Trophoblast cell (in vitro differentiated cells and primary cell): ENCODE data around the gene SPATA33.

ENCODE experiments used
- DNase-seq, 2 donors: peaks; one replicate each; pipeline ENCODE4 v3.0.0-alpha.2; 2016
- H2AFZ ChIP-seq: 2 replicates; pipeline ENCODE4 v1.6.1; 2013; ENCODE audit warnings: low read length, moderate library complexity, mild to moderate bottlenecking; ENCODE audit not compliant: insufficient read depth, poor library complexity
- H2AK5ac ChIP-seq: 2 replicates; pipeline ENCODE4 v1.6.1; 2013; ENCODE audit warnings: mild to moderate bottlenecking, low read length
- H2BK120ac ChIP-seq: 2 replicates; pipeline ENCODE4 v1.6.1; 2013; ENCODE audit warnings: low read length, mild to moderate bottlenecking, moderate library complexity; ENCODE audit not compliant: insufficient read depth, poor library complexity
- H2BK12ac ChIP-seq: 2 replicates; pipeline ENCODE4 v1.6.1; 2013; ENCODE audit warnings: mild to moderate bottlenecking, low read length, moderate library complexity
- H2BK5ac ChIP-seq: 2 replicates; pipeline ENCODE4 v1.6.1; 2013; ENCODE audit warnings: low read length, low read depth, moderate library complexity, mild to moderate bottlenecking; ENCODE audit not compliant: poor library complexity
- H3K14ac ChIP-seq: 2 replicates; pipeline ENCODE4 v1.6.1; 2013; ENCODE audit warnings: mild to moderate bottlenecking, low read length
- H3K18ac ChIP-seq: 2 replicates; pipeline ENCODE4 v1.6.1; 2013; ENCODE audit warnings: mild to moderate bottlenecking, low read length
- H3K23ac ChIP-seq: 2 replicates; pipeline ENCODE4 v1.6.1; 2013; ENCODE audit warnings: low read length
- H3K27ac ChIP-seq: 2 replicates; pipeline ENCODE4 v1.5.1; 2013; ENCODE audit warnings: low read depth, mild to moderate bottlenecking, inconsistent platforms, low read length, moderate library complexity
- H3K27me3 ChIP-seq: 2 replicates; pipeline ENCODE4 v1.6.1; 2013; ENCODE audit warnings: inconsistent platforms, mild to moderate bottlenecking, low read length, moderate library complexity; ENCODE audit not compliant: insufficient read depth
- H3K36me3 ChIP-seq, 2 experiments: 1 replicate in 1 of 2; 2 replicates in 1 of 2; pipeline ENCODE4 v1.6.1; 2013; ENCODE audit warnings: low read length in 2 of 2, mild to moderate bottlenecking in 2 of 2, moderate library complexity in 1 of 2; ENCODE audit not compliant: insufficient read depth in 2 of 2, control insufficient read depth in 1 of 2
- H3K4ac ChIP-seq: 2 replicates; pipeline ENCODE4 v1.6.1; 2013; ENCODE audit warnings: low read depth, mild to moderate bottlenecking, low read length, moderate library complexity
- H3K4me1 ChIP-seq, 2 experiments: 1 replicate in 1 of 2; 2 replicates in 1 of 2; pipeline ENCODE4 v1.6.1; 2013; ENCODE audit warnings: low read length in 2 of 2, mild to moderate bottlenecking in 2 of 2, moderate library complexity in 1 of 2; ENCODE audit not compliant: insufficient read depth in 2 of 2, control insufficient read depth in 1 of 2
- H3K4me2 ChIP-seq: 2 replicates; pipeline ENCODE4 v1.6.1; 2013; ENCODE audit warnings: inconsistent platforms, mild to moderate bottlenecking, low read length, moderate library complexity
- H3K4me3 ChIP-seq: 2 replicates; pipeline ENCODE4 v1.5.1; 2013; ENCODE audit warnings: mild to moderate bottlenecking, low read depth, low read length, inconsistent platforms
- H3K79me1 ChIP-seq: one replicate; pipeline ENCODE4 v1.6.1; 2013; ENCODE audit warnings: low read length
- H3K79me2 ChIP-seq: 2 replicates; pipeline ENCODE4 v1.6.1; 2013; ENCODE audit warnings: low read length, mild to moderate bottlenecking; ENCODE audit not compliant: control insufficient read depth, insufficient read depth, poor library complexity
- H3K9ac ChIP-seq: 2 replicates; pipeline ENCODE4 v1.6.1; 2013; ENCODE audit warnings: mild to moderate bottlenecking, low read length
- H3K9me3 ChIP-seq: 2 replicates; pipeline ENCODE4 v1.6.1; 2013; ENCODE audit warnings: low read depth, mild to moderate bottlenecking, control low read depth, inconsistent platforms, low read length; ENCODE audit not compliant: insufficient read depth
- H4K12ac ChIP-seq: 2 replicates; pipeline ENCODE4 v1.6.1; 2013; ENCODE audit warnings: low read depth, mild to moderate bottlenecking, low read length, moderate library complexity
- H4K8ac ChIP-seq: 2 replicates; pipeline ENCODE4 v1.6.1; 2013; ENCODE audit warnings: low read depth, mild to moderate bottlenecking, low read length, moderate library complexity
- H4K91ac ChIP-seq: one replicate; pipeline ENCODE4 v1.6.1; 2013; ENCODE audit warnings: low read depth, mild to moderate bottlenecking, low read length, moderate library complexity
- WGBS: extraction: QIAGEN DNeasy Blood & Tissue Kit; methylation state at CpG from one replicate; pipeline ENCODE4 v1.1.7; 2013; ENCODE audit warnings: missing lambda C conversion rate; ENCODE audit not compliant: insufficient read length, insufficient coverage; ENCODE audit errors: extremely low coverage; 5-methylcytosine and 5-hydroxymethylcytosine counted together

The SPATA33 gene

GRCh38 chr16:89707695-89708094 is 50.1 kb downstream of the SPATA33 start:
- DNase-seq, result no peak
- H4K91ac ChIP-seq, result no peak overlapping the region

GRCh38 chr16:89708481-89708931 is 50.9 kb downstream of the SPATA33 start:
- no CpG with 5 or more reads among the region's 19 CpGs for WGBS
- H2BK120ac ChIP-seq, result no peak overlapping the region

More at GRCh38 chr16:89707695-89708094, 50.1 kb downstream of the SPATA33 start:
- Histone ChIP-seq H3K14ac (no peak overlapping the region), H2BK12ac (no peak overlapping the region), H2AK5ac (no peak overlapping the region), H4K8ac (no peak overlapping the region), H3K9ac (no peak overlapping the region), H3K36me3 (no peaks in the 10 kb centered on the region), H3K4me1 (peaks cover 3 to 9% of the 10 kb centered on the region in 2 experiments), H3K79me1 (peaks cover 6% of the 10 kb centered on the region), H4K12ac (no peak overlapping the region), H3K4me3 (no peak overlapping the region), H3K79me2 (peaks cover 2% of the 10 kb centered on the region), H2BK5ac (no peak overlapping the region), H3K23ac (no peak overlapping the region), H3K4me2 (no peak overlapping the region), H2AFZ (no peak overlapping the region), H3K4ac (no peak overlapping the region), H3K9me3 (no peaks in the 10 kb centered on the region), H2BK120ac (no peak overlapping the region), H3K18ac (no peak overlapping the region), H3K27me3 (no peaks in the 10 kb centered on the region), H3K27ac (no peak overlapping the region)
- WGBS, result no CpG with 5 or more reads among the region's 9 CpGs

GRCh38 chr16:89709166-89709565 is 51.5 kb downstream of the SPATA33 start:
- Histone ChIP-seq H2BK5ac (no peak overlapping the region), H2AFZ (no peak overlapping the region), H3K23ac (no peak overlapping the region), H3K27ac (no peak overlapping the region), H3K18ac (no peak overlapping the region), H3K14ac (no peak overlapping the region), H3K4me3 (no peak overlapping the region), H3K79me2 (peaks cover 2% of the 10 kb centered on the region), H2BK120ac (no peak overlapping the region), H3K4me1 (peaks cover 4 to 9% of the 10 kb centered on the region in 2 experiments), H4K12ac (no peak overlapping the region), H2AK5ac (no peak overlapping the region), H3K4ac (no peak overlapping the region), H4K91ac (no peak overlapping the region), H3K9me3 (no peaks in the 10 kb centered on the region), H3K36me3 (no peaks in the 10 kb centered on the region), H3K79me1 (peaks cover 6% of the 10 kb centered on the region), H3K27me3 (no peaks in the 10 kb centered on the region), H2BK12ac (no peak overlapping the region), H3K9ac (no peak overlapping the region), H4K8ac (no peak overlapping the region), H3K4me2 (no peak overlapping the region)
- no CpG with 5 or more reads among the region's 10 CpGs for WGBS
- DNase-seq, result no peak

More at GRCh38 chr16:89708481-89708931, 50.9 kb downstream of the SPATA33 start:
- Histone ChIP-seq H3K14ac (no peak overlapping the region), H3K9me3 (no peaks in the 10 kb centered on the region), H3K79me1 (peaks cover 6% of the 10 kb centered on the region), H3K9ac (no peak overlapping the region), H3K18ac (no peak overlapping the region), H3K4me2 (no peak overlapping the region), H2AFZ (no peak overlapping the region), H3K4me3 (no peak overlapping the region), H3K79me2 (peaks cover 2% of the 10 kb centered on the region), H2BK12ac (no peak overlapping the region), H3K4me1 (peaks cover 4 to 9% of the 10 kb centered on the region in 2 experiments), H2BK5ac (no peak overlapping the region), H4K91ac (no peak overlapping the region), H4K8ac (no peak overlapping the region), H3K27ac (no peak overlapping the region), H3K27me3 (no peaks in the 10 kb centered on the region), H4K12ac (no peak overlapping the region), H3K23ac (no peak overlapping the region), H3K36me3 (no peaks in the 10 kb centered on the region), H3K4ac (no peak overlapping the region), H2AK5ac (no peak overlapping the region)
- DNase-seq, result no peak

- no peak overlapping the region for H3K14ac ChIP-seq
- H3K9ac ChIP-seq, result no peak overlapping the region
- no CpG with 5 or more reads among the region's 19 CpGs for WGBS
- no peak overlapping the region for H3K23ac ChIP-seq
- no peak overlapping the region for H2BK12ac ChIP-seq
- no peaks in the 10 kb centered on the region for H3K27me3 ChIP-seq
- H2BK5ac ChIP-seq, result no peak overlapping the region
- no peak for DNase-seq
- H3K36me3 ChIP-seq, result no peaks in the 10 kb centered on the region
- H3K9me3 ChIP-seq, result no peaks in the 10 kb centered on the region
- no peak overlapping the region for H4K8ac ChIP-seq
- no peak overlapping the region for H3K27ac ChIP-seq
- peaks cover 2% of the 10 kb centered on the region for H3K79me2 ChIP-seq
- no peak overlapping the region for H3K18ac ChIP-seq
- no peak overlapping the region for H2AK5ac ChIP-seq
- peaks cover 4 to 9% of the 10 kb centered on the region in 2 experiments for H3K4me1 ChIP-seq
- no peak overlapping the region for H3K4me2 ChIP-seq
- peaks cover 6% of the 10 kb centered on the region for H3K79me1 ChIP-seq
- no peak overlapping the region for H2AFZ ChIP-seq
- H3K4me3 ChIP-seq, result no peak overlapping the region
- H4K91ac ChIP-seq, result no peak overlapping the region
- no peak overlapping the region for H2BK120ac ChIP-seq
- no peak overlapping the region for H4K12ac ChIP-seq
- H3K4ac ChIP-seq, result no peak overlapping the region
Measured at GRCh38 chr16:89709716-89710432, 52.2 kb downstream of the SPATA33 start.
